Osteoblast (primary cell): ENCODE measurements around the gene FOXC1. TPM values are rescaled to one million over a fixed set of nuclear protein-coding genes. Genes with fewer than 3 reads are reported as not detected.

Source experiments
- DNase-seq: peaks from one replicate; pipeline ENCODE4 v3.0.0; 2011; ENCODE audit warnings: low spot score, mixed read lengths; ENCODE audit not compliant: insufficient read length; ENCODE audit errors: missing footprints
- H2AFZ ChIP-seq: 2 replicates; pipeline ENCODE4 v1.6.0; 2011; ENCODE audit warnings: mild to moderate bottlenecking, low read length
- H3K27ac ChIP-seq: 2 replicates; pipeline ENCODE4 v1.5.1; 2011; ENCODE audit warnings: mild to moderate bottlenecking, low read depth, low read length, moderate library complexity
- H3K27me3 ChIP-seq: 2 replicates; pipeline ENCODE4 v1.6.0; 2012; ENCODE audit warnings: mild to moderate bottlenecking, control low read depth, inconsistent platforms, low read length, moderate library complexity; ENCODE audit not compliant: insufficient read depth
- H3K36me3 ChIP-seq: 2 replicates; pipeline ENCODE4 v1.5.1; 2011; ENCODE audit warnings: mild to moderate bottlenecking, low read length, control low read depth, moderate library complexity; ENCODE audit not compliant: insufficient read depth
- H3K4me1 ChIP-seq: 2 replicates; pipeline ENCODE4 v1.5.1; 2011; ENCODE audit warnings: mild to moderate bottlenecking, low read length, control low read depth, moderate library complexity; ENCODE audit not compliant: insufficient read depth
- H3K4me2 ChIP-seq: 2 replicates; pipeline ENCODE4 v1.6.0; 2011; ENCODE audit warnings: mild to moderate bottlenecking, low read length; ENCODE audit not compliant: insufficient read depth
- H3K4me3 ChIP-seq: fragments of 200-600 bp; sonication (generic); 3 replicates; pipeline ENCODE4 v1.5.1; 2012; ENCODE audit warnings: mild to moderate bottlenecking, low read length, inconsistent platforms; ENCODE audit not compliant: insufficient read depth
- H3K79me2 ChIP-seq: 2 replicates; pipeline ENCODE4 v1.6.0; 2012; ENCODE audit warnings: mild to moderate bottlenecking, low read length, control low read depth, inconsistent platforms; ENCODE audit not compliant: insufficient read depth
- H3K9me3 ChIP-seq: 2 replicates; pipeline ENCODE4 v1.5.1; 2011; ENCODE audit warnings: low read depth, low read length, control low read depth
- H4K20me1 ChIP-seq: 2 replicates; pipeline ENCODE4 v1.6.0; 2012; ENCODE audit warnings: mild to moderate bottlenecking, low read length, control low read depth; ENCODE audit not compliant: insufficient read depth
- CTCF ChIP-seq: IDR thresholded peaks from 2 replicates; pipeline ENCODE4 v1.5.1; 2011; ENCODE audit warnings: mild to moderate bottlenecking, low read depth, low read length, moderate library complexity; ENCODE audit errors: extremely low read depth
- total RNA-seq: library from RNA; depleted of rRNA; stranded (reverse); fragments of >200 nt; gene quantifications from 2 replicates; pipeline ENCODE4 v1.2.3, GENCODE V29; 2012

Gene FOXC1
- total RNA-seq, 1 donor, result 39.4 TPM

GRCh38 chr6:1612299-1612973, 2.7 kb downstream of the FOXC1 start:
- TF ChIP-seq CTCF, result no peak
- Histone ChIP-seq H3K9me3 (no peaks in the 10 kb centered on the region), H3K36me3 (peaks cover 8% of the 10 kb centered on the region), H3K79me2 (peaks cover 70% of the 10 kb centered on the region), H4K20me1 (peaks cover 22% of the 10 kb centered on the region), H3K27ac (peak overlapping the region; percentile 96), H3K27me3 (peaks cover 14% of the 10 kb centered on the region), H2AFZ (no peak overlapping the region), H3K4me1 (peaks cover 35% of the 10 kb centered on the region), H3K4me3 (peak overlapping the region; percentile 96), H3K4me2 (peak overlapping the region; percentile 90)
- peak; percentile 74 for DNase-seq

- DNase-seq, result peak; percentile 97
- Histone ChIP-seq H3K4me1 (peaks cover 36% of the 10 kb centered on the region), H2AFZ (no peak overlapping the region), H3K4me3 (peak overlapping the region; percentile 96), H3K9me3 (no peaks in the 10 kb centered on the region), H3K36me3 (peaks cover 8% of the 10 kb centered on the region), H3K79me2 (peaks cover 75% of the 10 kb centered on the region), H4K20me1 (peaks cover 22% of the 10 kb centered on the region), H3K27ac (peak overlapping the region; percentile 96), H3K4me2 (peak overlapping the region; percentile 90), H3K27me3 (peaks cover 9% of the 10 kb centered on the region)
- TF ChIP-seq CTCF, result no peak
These were observed 3.2 kb downstream of the FOXC1 start for GRCh38 chr6:1612974-1613306.

GRCh38 chr6:1613346-1613687, 3.6 kb downstream of the FOXC1 start:
- peak overlapping the region; percentile 96 for H3K4me3 ChIP-seq
- peaks cover 8% of the 10 kb centered on the region for H3K36me3 ChIP-seq
- DNase-seq, result no peak
- H3K4me2 ChIP-seq, result peak overlapping the region; percentile 90
- peaks cover 36% of the 10 kb centered on the region for H3K4me1 ChIP-seq
- peaks cover 5% of the 10 kb centered on the region for H3K27me3 ChIP-seq
- no peak for TF ChIP-seq CTCF
- peak overlapping the region; percentile 96 for H3K27ac ChIP-seq
- H2AFZ ChIP-seq, result no peak overlapping the region
- peaks cover 79% of the 10 kb centered on the region for H3K79me2 ChIP-seq
- peaks cover 22% of the 10 kb centered on the region for H4K20me1 ChIP-seq
- no peaks in the 10 kb centered on the region for H3K9me3 ChIP-seq

- H3K4me1 ChIP-seq, result peaks cover 38% of the 10 kb centered on the region
- TF ChIP-seq CTCF, result no peak
- peak overlapping the region; percentile 96 for H3K4me3 ChIP-seq
- no peak overlapping the region for H2AFZ ChIP-seq
- peaks cover 22% of the 10 kb centered on the region for H4K20me1 ChIP-seq
- H3K9me3 ChIP-seq, result no peaks in the 10 kb centered on the region
- peaks cover 8% of the 10 kb centered on the region for H3K36me3 ChIP-seq
- peaks cover 84% of the 10 kb centered on the region for H3K79me2 ChIP-seq
- H3K27me3 ChIP-seq, result no peaks in the 10 kb centered on the region
- H3K27ac ChIP-seq, result peak overlapping the region; percentile 96
- peak; percentile 99 for DNase-seq
- peak overlapping the region; percentile 90 for H3K4me2 ChIP-seq
These were observed 4.2 kb downstream of the FOXC1 start for GRCh38 chr6:1613688-1614447.
